HG02840 (cell line): ENCODE results near the gene STARD9.
"Not testable (repeated sequence)": the region's sequence is repeated elsewhere in the genome, so short reads cannot be mapped to it uniquely, and the experiment has no call there.

Experiments used
- ATAC-seq: cut with Tn5 transposase; IDR thresholded peaks from one replicate; pipeline ENCODE4 v1.9.1; 2021; ENCODE audit warnings: mild to moderate bottlenecking, moderate library complexity, moderate number of reproducible peaks; ENCODE audit not compliant: unreplicated experiment, low FRiP score

STARD9 gene

GRCh38 chr15:42575188-42576039 lies at the start of gene STARD9:
Gene STARD9, plus strand, starts transcription at chr15:42575606. Its CDS starts 110 bp downstream, at chr15:42575716.
- peak; percentile 92 for ATAC-seq

GRCh38 chr15:42528970-42529369 lies 46.4 kb upstream of the STARD9 start:
- ATAC-seq: no peak

GRCh38 chr15:42533246-42533645 lies 42.2 kb upstream of the STARD9 start:
- ATAC-seq: no peak

GRCh38 chr15:42544853-42545629 lies 30.4 kb upstream of the STARD9 start:
- ATAC-seq: no peak

- no peak for ATAC-seq
Measured at GRCh38 chr15:42547918-42548248, 27.5 kb upstream of the STARD9 start.

- peak; percentile 75 for ATAC-seq
Measured at GRCh38 chr15:42548249-42549031, 27.0 kb upstream of the STARD9 start, which contains the start of the genes HAUS2 and LRRC57. Gene HAUS2, plus strand, starts transcription at chr15:42548838. Its CDS starts 35 bp downstream, at chr15:42548873. Gene LRRC57, minus strand, starts transcription at chr15:42548793. Its CDS starts 359 bp downstream, at chr15:42548434.

- ATAC-seq: peak; percentile 18
Measured at GRCh38 chr15:42549032-42549491, 26.3 kb upstream of the STARD9 start.

- ATAC-seq: no peak
Measured at GRCh38 chr15:42549741-42550392, 25.5 kb upstream of the STARD9 start.

GRCh38 chr15:42553554-42553953 lies 21.9 kb upstream of the STARD9 start:
- no peak for ATAC-seq

GRCh38 chr15:42556550-42557207 lies 18.7 kb upstream of the STARD9 start:
- ATAC-seq: not testable (repeated sequence)

- ATAC-seq: no peak
Measured at GRCh38 chr15:42558739-42559138, 16.7 kb upstream of the STARD9 start.

- no peak for ATAC-seq
Measured at GRCh38 chr15:42576040-42576594, 711 bp downstream of the STARD9 start.

GRCh38 chr15:42576776-42577175 lies 1.4 kb downstream of the STARD9 start:
- no peak for ATAC-seq

- no peak for ATAC-seq
Measured at GRCh38 chr15:42577514-42578031, 2.2 kb downstream of the STARD9 start.

GRCh38 chr15:42578984-42579537 lies 3.7 kb downstream of the STARD9 start:
- no peak for ATAC-seq

- ATAC-seq: peak; percentile 77
Measured at GRCh38 chr15:42581272-42581730, 5.9 kb downstream of the STARD9 start.

GRCh38 chr15:42582569-42583375 lies 7.4 kb downstream of the STARD9 start:
- ATAC-seq: no peak
